Ectodermal cell (in vitro differentiated cells): Measurements from ENCODE around the gene SLC16A7.

Experiments used
- H3K27ac ChIP-seq: 2 replicates; pipeline ENCODE4 v1.7.0; 2013; ENCODE audit warnings: mild to moderate bottlenecking, low read depth, low read length; ENCODE audit not compliant: insufficient read depth, poor library complexity, severe bottlenecking
- H3K27me3 ChIP-seq: 2 replicates; pipeline ENCODE4 v1.7.0; 2013; ENCODE audit warnings: mild to moderate bottlenecking, low read length; ENCODE audit not compliant: insufficient read depth, control insufficient read depth, poor library complexity, severe bottlenecking
- H3K36me3 ChIP-seq: one replicate; pipeline ENCODE4 v1.7.0; 2013; ENCODE audit warnings: low read length; ENCODE audit not compliant: control insufficient read depth, insufficient read depth
- H3K4me1 ChIP-seq: one replicate; pipeline ENCODE4 v1.7.0; 2013; ENCODE audit warnings: low read length; ENCODE audit not compliant: control insufficient read depth, insufficient read depth
- H3K4me3 ChIP-seq: 2 replicates; pipeline ENCODE4 v1.7.0; 2013; ENCODE audit warnings: low read depth, low read length, control low read depth; ENCODE audit not compliant: insufficient read depth
- H3K9me3 ChIP-seq: 2 replicates; pipeline ENCODE4 v1.7.0; 2013; ENCODE audit warnings: mild to moderate bottlenecking, low read length, moderate library complexity; ENCODE audit not compliant: control insufficient read depth
- WGBS, 2 experiments: methylation state at CpG; one replicate each; pipeline ENCODE4 v1.1.7; 2013; ENCODE audit warnings: missing lambda C conversion rate in 2 of 2; 5-methylcytosine and 5-hydroxymethylcytosine counted together

The SLC16A7 gene

GRCh38 chr12:59812716-59813115 lies 216.9 kb downstream of the SLC16A7 start:
- Histone ChIP-seq H3K4me1 (no peaks in the 10 kb centered on the region), H3K27ac (no peak overlapping the region), H3K36me3 (no peaks in the 10 kb centered on the region), H3K4me3 (no peak overlapping the region), H3K27me3 (no peaks in the 10 kb centered on the region), H3K9me3 (no peaks in the 10 kb centered on the region)
- 93 to 98% methylated on average over 7 of the region's 7 CpGs for WGBS, 2 experiments

- Histone ChIP-seq H3K27me3 (no peaks in the 10 kb centered on the region), H3K4me3 (no peak overlapping the region), H3K27ac (no peak overlapping the region), H3K36me3 (no peaks in the 10 kb centered on the region), H3K4me1 (no peaks in the 10 kb centered on the region), H3K9me3 (no peaks in the 10 kb centered on the region)
- 89 to 95% methylated on average over 2 of the region's 2 CpGs for WGBS, 2 experiments
Measured at GRCh38 chr12:59820594-59821011, 224.8 kb downstream of the SLC16A7 start.

DNA sequence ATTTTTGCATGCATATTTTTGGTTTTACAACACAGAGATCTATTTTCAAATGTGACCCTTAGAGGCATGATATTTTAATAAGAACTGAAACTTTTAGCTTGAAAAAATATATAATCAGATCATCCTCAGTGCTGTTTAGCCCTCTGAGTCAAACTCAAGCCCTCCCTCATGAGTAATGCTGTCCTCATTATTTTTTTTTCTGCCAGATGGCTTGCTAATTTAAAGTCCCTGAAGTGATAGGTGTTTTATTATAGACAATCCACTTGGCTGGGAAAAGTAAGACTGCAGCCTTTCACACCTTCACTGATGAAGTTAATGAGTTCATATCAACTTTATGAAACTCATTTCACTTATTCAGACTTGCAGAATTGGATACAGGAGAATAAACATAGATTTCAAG lies 227.7 kb downstream of the SLC16A7 start:
- Histone ChIP-seq H3K4me3 (no peak overlapping the region), H3K36me3 (no peaks in the 10 kb centered on the region), H3K27me3 (no peaks in the 10 kb centered on the region), H3K4me1 (no peaks in the 10 kb centered on the region), H3K9me3 (no peaks in the 10 kb centered on the region), H3K27ac (no peak overlapping the region)

DNA sequence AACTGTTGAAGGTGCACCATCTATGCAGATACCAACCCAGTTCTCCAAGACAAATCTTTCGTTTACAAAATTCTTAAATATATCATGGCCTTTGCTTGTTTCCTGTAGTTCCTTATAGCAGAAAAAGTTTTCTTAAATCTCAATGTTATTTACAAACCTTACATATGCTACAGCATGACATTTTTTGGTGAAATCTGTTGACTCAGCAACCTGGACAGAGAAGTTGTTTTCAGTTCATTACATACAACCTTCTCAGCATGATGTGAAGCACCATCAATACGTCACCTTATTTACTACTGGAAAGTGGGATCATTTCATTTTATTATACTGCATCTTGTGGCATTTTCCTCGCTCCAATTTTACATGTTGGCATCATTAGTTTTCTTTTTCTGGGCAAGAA lies 231.9 kb downstream of the SLC16A7 start:
- H3K27ac ChIP-seq = no peak overlapping the region
- no peaks in the 10 kb centered on the region for H3K9me3 ChIP-seq
- H3K4me1 ChIP-seq = no peaks in the 10 kb centered on the region
- 100% methylated on average over 2 to 3 of the region's 3 CpGs for WGBS, 2 experiments
- H3K36me3 ChIP-seq = no peaks in the 10 kb centered on the region
- H3K4me3 ChIP-seq = no peak overlapping the region
- H3K27me3 ChIP-seq = no peaks in the 10 kb centered on the region

- H3K27me3 ChIP-seq = no peaks in the 10 kb centered on the region
- no peak overlapping the region for H3K4me3 ChIP-seq
- no peaks in the 10 kb centered on the region for H3K9me3 ChIP-seq
- no peak overlapping the region for H3K27ac ChIP-seq
- H3K4me1 ChIP-seq = no peaks in the 10 kb centered on the region
- no peaks in the 10 kb centered on the region for H3K36me3 ChIP-seq
Measured at GRCh38 chr12:59828521-59828920, 232.7 kb downstream of the SLC16A7 start.

DNA sequence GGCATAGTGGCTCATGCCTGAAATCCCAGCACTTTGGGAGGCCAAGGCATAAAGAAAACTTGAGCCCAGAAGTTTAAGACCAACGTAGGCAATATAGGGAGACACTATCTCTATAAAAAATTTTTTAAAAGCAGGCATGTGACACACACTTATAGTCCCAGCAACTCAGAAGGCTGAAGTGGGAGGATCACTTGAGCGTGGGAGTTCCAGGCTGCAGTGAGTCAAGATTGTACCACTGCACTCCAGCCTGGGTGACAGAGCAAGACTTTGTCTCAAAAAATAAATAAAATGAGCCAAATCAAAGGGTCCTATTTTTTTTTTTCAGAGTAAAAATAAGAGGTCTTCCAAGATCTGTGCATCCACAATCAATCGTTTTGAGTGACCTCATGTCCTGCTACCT lies 237.6 kb downstream of the SLC16A7 start:
- WGBS, 2 experiments = 94 to 96% methylated on average over 3 of the region's 3 CpGs
- no peaks in the 10 kb centered on the region for H3K27me3 ChIP-seq

DNA sequence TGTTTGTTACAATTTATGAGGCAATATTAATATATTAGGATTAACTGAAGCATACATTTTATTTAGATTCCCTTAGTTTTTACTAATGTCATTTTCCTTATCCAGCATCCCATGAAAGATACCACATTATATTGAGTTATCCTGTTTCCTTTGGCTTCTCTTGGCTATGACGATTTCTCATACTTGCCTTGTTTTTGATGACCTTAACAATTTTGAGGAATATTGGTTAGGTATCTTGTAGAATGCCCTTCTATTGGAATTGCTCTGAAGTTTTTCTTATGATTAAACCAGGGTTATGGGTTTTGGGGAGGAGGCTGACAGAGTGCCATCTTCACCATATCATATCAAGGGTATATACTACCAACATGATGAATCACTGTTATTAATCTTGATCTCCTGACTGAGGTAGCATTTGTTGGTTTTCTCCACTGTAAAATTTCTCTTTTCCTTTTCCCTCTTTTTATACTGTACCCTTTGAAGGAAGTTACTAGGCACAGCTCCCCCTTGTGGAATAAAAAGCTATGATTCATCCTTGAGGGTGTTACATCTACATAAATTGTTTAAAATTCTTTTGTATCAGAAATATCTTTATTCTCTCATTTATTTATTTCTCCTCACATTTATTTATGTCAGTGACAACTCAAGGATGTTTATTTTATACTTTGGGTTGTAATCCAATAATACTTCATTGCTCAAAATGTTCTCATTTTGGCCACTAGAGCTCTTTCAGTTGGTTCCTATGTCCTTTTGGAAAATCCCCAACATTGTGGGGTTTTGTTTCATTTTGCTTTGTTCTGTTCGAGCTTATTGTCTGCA lies 239.0 kb downstream of the SLC16A7 start:
- H3K36me3 ChIP-seq = no peaks in the 10 kb centered on the region
- no peaks in the 10 kb centered on the region for H3K4me1 ChIP-seq
- H3K9me3 ChIP-seq = no peaks in the 10 kb centered on the region
- no peaks in the 10 kb centered on the region for H3K27me3 ChIP-seq
- 68 to 79% methylated on average over 2 of the region's 2 CpGs for WGBS, 2 experiments
- no peak overlapping the region for H3K27ac ChIP-seq
- no peak overlapping the region for H3K4me3 ChIP-seq

More for the DNA sequence above, 237.6 kb downstream of the SLC16A7 start:
- Histone ChIP-seq H3K4me3 (no peak overlapping the region), H3K4me1 (no peaks in the 10 kb centered on the region), H3K9me3 (no peaks in the 10 kb centered on the region), H3K36me3 (no peaks in the 10 kb centered on the region), H3K27ac (no peak overlapping the region)
